Vagina (tissue), 2 donors: Measurements from ENCODE around the gene PCDHA8. TPM values are rescaled to one million over a fixed set of nuclear protein-coding genes. Genes with fewer than 3 reads are reported as not detected.

Experiments
- DNase-seq, 2 donors: peaks; one replicate each; pipeline ENCODE4 v3.0.0-alpha.2; 2017; ENCODE audit errors: extremely low spot score in 2 of 2
- H3K27ac ChIP-seq: fragments of 200-600 bp; sonication (generic); one replicate; pipeline ENCODE4 v1.5.1; 2019
- H3K27me3 ChIP-seq: fragments of 200-600 bp; sonication (generic); one replicate; pipeline ENCODE4 v1.5.1; 2019
- H3K36me3 ChIP-seq, 2 donors: fragments of 200-600 bp; sonication (generic); one replicate each; pipeline ENCODE4 v1.5.1; 2017 to 2019
- H3K4me1 ChIP-seq: fragments of 200-600 bp; sonication (generic); one replicate; pipeline ENCODE4 v1.5.1; 2019
- H3K4me3 ChIP-seq, 2 donors: fragments of 200-600 bp; sonication (generic); 1 replicate in 1 of 2; 2 replicates in 1 of 2; pipeline ENCODE4 v1.5.1; 2016 to 2019
- H3K9me3 ChIP-seq: fragments of 200-600 bp; sonication (generic); one replicate; pipeline ENCODE4 v1.5.1; 2019
- CTCF ChIP-seq, 3 experiments: fragments of 450-650 bp in 2 of 3; fragments of 200-600 bp in 1 of 3; sonication (generic) in 1 of 3; IDR thresholded peaks; one replicate each; pipeline ENCODE4 v1.5.1; 2017 to 2019; ENCODE audit warnings: antibody characterized with exemption in 3 of 3, mild to moderate bottlenecking in 2 of 3, moderate library complexity in 2 of 3
- POLR2A ChIP-seq, 2 donors: fragments of 450-650 bp; IDR thresholded peaks; one replicate each; pipeline ENCODE4 v1.6.1; 2017; ENCODE audit warnings: antibody characterized with exemption in 2 of 2, mild to moderate bottlenecking in 2 of 2, moderate library complexity in 2 of 2
- POLR2AphosphoS5 ChIP-seq, 2 donors: sonication (generic); formaldehyde crosslinking; IDR thresholded peaks; one replicate each; pipeline ENCODE4 v1.9.0; 2017; ENCODE audit warnings: antibody characterized with exemption in 2 of 2, mild to moderate bottlenecking in 2 of 2, low read depth in 1 of 2; ENCODE audit not compliant: insufficient read depth in 1 of 2
- intact Hi-C: fragments of 100-400 bp; cut with DNase I; formaldehyde crosslinking; loops from one replicate; pipeline ENCODE4 v1.15.1; 2023
- total RNA-seq: library from RNA; depleted of rRNA; stranded (reverse); fragments of >200 nt; gene quantifications from one replicate; pipeline ENCODE4 v1.2.3, GENCODE V29; 2016

The PCDHA8 gene
- total RNA-seq, 1 donor from 2014 or later, result 0.49 TPM

GRCh38 chr5:140868721-140869554, 28.0 kb downstream of the PCDHA8 start, which contains the start of gene PCDHA11:
Gene PCDHA11 (plus strand): TSS chr5:140868957. CDS start chr5:140869104, 147 bp downstream.
- DNase-seq, result no peak
- intact Hi-C loops, result no loop called here
- Histone ChIP-seq H3K4me3 (no peak within 1 kb of the TSS), H3K27me3 (no peaks in the 10 kb centered on the region), H3K27ac (no peak within 1 kb of the TSS), H3K9me3 (no peaks in the 10 kb centered on the region), H3K36me3 (no peaks in the 10 kb centered on the region), H3K4me1 (no peaks in the 10 kb centered on the region)
- TF ChIP-seq POLR2AphosphoS5 (IDR thresholded peaks at IDR 0.05; ENCODE audit: insufficient read depth in 1 of 2, low read depth in 1 of 2), result no peak
- no peak for TF ChIP-seq CTCF (IDR thresholded peaks at IDR 0.05)
- TF ChIP-seq POLR2A (IDR thresholded peaks at IDR 0.05), result no peak

- Histone ChIP-seq H3K27ac (no peak overlapping the region), H3K4me1 (no peaks in the 10 kb centered on the region), H3K27me3 (no peaks in the 10 kb centered on the region), H3K4me3 (no peak overlapping the region), H3K9me3 (no peaks in the 10 kb centered on the region), H3K36me3 (no peaks in the 10 kb centered on the region)
- no peak for DNase-seq
- intact Hi-C loops, result no loop called here
- TF ChIP-seq POLR2A (IDR thresholded peaks at IDR 0.05) (no peak), CTCF (IDR thresholded peaks at IDR 0.05) (no peak), POLR2AphosphoS5 (IDR thresholded peaks at IDR 0.05; ENCODE audit: insufficient read depth in 1 of 2, low read depth in 1 of 2) (no peak)
These were observed 28.5 kb downstream of the PCDHA8 start for GRCh38 chr5:140869555-140869886.

- intact Hi-C loops, result no loop called here
- no peaks in the 10 kb centered on the region for H3K27me3 ChIP-seq
These were observed 29.5 kb downstream of the PCDHA8 start for GRCh38 chr5:140870221-140871201.

More at GRCh38 chr5:140870221-140871201, 29.5 kb downstream of the PCDHA8 start:
- H3K4me3 ChIP-seq, result no peak overlapping the region
- no peaks in the 10 kb centered on the region for H3K9me3 ChIP-seq
- H3K4me1 ChIP-seq, result no peaks in the 10 kb centered on the region
- H3K27ac ChIP-seq, result no peak overlapping the region
- H3K36me3 ChIP-seq, result no peaks in the 10 kb centered on the region
- TF ChIP-seq POLR2AphosphoS5 (IDR thresholded peaks at IDR 0.05; ENCODE audit: insufficient read depth in 1 of 2, low read depth in 1 of 2), result no peak
- TF ChIP-seq POLR2A (IDR thresholded peaks at IDR 0.05), result no peak
- no peak for TF ChIP-seq CTCF (IDR thresholded peaks at IDR 0.05)
- DNase-seq, result no peak
